ENCODE measurements around the gene ADD2.
"Not testable (repeated sequence)": the region's sequence is repeated elsewhere in the genome, so short reads cannot be mapped to it uniquely, and the experiment has no call there.

Gene ADD2

DNA sequence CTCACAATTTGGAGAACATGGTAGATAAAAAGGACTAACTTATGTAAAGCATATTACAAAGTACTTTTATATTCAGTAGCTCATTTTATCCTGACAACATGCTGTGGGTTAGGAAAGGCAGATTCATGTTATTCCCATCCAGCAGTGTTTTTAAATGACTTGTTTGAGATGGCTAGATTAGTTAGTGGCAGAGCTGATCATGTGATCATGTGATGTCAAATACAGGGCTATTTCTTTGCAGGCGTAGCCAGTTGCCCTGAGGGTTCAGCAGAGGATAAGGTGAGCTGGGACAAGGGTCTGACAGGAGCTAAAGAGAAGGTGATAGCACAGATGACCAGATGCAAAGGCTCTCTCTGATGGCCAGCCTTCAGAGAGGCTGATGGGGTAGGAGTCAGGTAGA is 97.8 kb downstream of the ADD2 start:
- no peak for DNase-seq

DNA sequence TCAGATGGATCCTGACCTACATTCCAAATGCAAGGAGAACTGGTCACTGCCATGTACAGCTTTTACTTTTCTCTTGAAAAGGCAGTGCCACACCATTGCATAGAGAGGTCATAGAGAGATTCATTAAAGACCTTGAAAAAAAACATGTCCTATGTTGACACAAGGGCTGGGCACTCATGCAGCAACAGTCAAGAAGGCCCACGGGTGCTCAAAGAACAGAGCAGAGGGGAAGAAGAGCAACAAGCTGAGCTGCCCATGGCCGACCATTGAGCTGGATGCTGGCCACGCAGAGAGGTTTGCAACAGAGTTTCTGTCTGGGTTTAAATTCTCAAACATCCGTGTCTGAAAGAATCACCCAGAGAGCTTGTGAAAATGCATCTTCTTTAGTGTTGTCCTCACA is 99.1 kb downstream of the ADD2 start:
- DNase-seq = no peak

- no peak for DNase-seq
Observed at GRCh38 chr2:70668432-70668831, 99.6 kb downstream of the ADD2 start.

DNA sequence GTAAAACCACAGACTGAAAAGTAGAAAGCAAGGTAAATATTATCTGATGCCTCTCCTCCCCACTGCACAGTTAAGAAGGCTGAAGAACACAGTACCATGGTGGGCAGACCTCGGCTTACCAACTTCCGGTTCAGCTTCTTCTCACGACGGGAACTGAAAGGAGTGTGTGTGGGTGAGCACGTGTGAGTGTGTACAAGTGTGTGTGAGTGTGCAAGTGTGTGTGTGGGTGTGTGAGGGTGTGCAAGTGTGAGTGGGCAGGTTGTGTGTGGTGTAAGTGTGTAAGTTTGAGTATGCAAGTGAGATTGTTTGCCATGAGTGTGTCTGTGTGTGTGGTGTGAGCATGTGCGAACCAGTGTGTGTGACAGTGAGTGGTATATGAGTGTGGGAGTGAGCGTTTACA is 103.5 kb downstream of the ADD2 start:
- DNase-seq = no peak

DNA sequence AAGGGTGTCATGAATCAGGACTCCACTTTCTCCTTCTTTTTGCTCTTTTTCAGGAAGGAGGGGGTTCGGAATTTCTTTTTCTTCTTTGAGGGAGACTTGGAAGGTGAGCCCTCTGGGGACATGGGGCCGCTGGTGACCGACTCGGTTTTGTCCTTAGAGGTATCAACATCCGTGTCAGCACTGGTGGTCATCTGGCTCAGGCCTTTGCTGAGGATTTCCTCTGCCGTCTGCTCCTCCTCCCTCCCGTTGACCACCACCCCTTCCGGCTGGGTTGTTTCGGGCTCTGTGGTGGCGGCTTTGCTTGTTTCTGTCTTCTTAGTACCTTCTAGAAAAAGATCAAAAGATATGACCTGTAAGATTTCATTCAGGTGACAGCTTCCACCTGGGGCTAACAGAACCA is 104.6 kb downstream of the ADD2 start:
- DNase-seq = no peak

GRCh38 chr2:70659551-70659950 is 108.4 kb downstream of the ADD2 start:
- no peak for DNase-seq

DNA sequence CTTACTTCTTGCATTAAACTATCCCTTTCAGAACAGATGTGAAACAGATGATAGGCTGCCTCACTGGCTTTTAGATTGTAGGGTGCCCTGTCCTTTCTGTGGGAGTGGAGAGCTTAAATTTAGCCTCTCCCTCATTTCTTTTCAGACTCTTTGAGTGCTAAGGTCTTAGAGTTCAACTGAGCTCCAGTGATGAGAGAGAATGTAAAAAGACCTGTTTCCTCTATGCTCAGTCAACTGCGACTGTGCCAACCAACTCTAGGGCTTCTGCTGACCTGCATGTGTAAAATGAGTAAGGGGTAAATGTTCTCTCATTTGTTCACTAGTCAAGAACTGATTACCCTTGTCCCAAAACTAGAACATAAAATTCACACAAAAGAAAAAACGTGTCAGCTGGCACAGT is 109.5 kb downstream of the ADD2 start:
- DNase-seq = no peak

- DNase-seq = no peak
Observed at GRCh38 chr2:70657246-70657645, 110.8 kb downstream of the ADD2 start.

DNA sequence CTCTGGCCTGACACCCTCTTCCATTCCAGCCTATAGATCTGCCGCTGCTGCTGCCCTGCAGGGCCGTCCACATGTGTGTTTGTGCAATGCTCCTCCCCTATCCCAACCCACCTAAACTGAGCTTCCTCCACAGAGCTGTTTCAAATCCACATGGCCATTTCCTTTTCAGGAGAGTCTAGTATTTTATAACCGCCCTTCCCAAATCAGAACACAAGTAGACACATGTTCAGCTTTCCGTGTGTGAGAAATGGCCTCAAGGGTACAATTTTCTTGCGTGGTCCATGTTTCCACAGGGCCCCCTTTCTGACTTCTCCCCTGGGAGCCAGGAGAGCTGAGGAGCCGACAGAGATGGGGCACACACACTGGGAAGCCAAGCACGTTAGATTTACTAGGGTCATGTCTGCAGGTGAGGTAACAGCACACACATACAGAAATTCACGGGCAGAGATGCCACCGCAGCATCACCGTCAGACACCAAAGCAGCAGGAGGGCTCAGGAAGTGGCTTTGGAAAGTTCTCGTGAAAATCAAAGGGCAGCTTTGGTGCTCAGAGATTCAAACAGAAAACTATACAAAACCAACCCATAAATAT is 111.5 kb downstream of the ADD2 start:
- DNase-seq = peak; percentile 40

- no peak for DNase-seq
Observed at GRCh38 chr2:70655786-70656185, 112.2 kb downstream of the ADD2 start.

GRCh38 chr2:70655211-70655610 is 112.8 kb downstream of the ADD2 start:
- DNase-seq = not testable (repeated sequence)

DNA sequence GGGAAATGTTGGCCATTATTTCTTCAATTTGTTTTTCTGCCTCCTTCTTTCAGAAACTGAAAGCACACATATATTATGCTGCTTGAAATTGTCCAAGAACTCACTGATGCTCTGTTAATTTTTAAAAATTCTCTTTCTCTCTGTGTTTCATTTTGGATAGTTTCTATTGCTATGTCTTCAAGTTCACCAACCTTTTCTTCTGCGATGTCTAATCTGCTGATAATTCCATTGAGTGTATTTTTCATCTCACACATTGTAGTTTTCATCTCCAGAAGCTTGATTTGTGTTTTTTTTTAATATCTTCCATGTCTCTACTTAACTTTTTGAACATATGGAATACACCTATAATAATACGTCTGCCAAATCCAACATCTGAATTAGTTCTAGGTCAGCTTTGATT is 116.3 kb downstream of the ADD2 start:
- DNase-seq = no peak

- no peak for DNase-seq
Observed at GRCh38 chr2:70651014-70651413, 117.0 kb downstream of the ADD2 start.

DNA sequence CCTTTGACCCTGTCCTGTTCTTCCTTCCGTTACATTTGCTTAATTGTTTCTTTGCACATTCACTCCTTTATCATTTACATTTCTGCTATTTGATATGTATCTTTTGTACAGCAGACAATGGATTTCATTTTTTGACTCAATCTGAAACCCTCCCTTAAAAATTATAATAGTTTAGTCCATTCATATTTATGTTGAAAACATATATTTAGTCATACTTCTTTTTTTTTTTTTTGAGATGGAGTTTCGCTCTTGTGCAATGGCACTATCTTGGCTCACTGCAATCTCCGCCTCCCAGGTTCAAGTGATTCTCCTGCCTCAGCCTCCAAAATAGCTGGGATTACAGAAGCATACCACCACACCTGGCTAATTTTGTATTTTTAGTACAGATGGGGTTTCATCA is 119.0 kb downstream of the ADD2 start:
- no peak for DNase-seq

- peak; percentile 59 for DNase-seq
Observed at GRCh38 chr2:70647873-70648481, 120.0 kb downstream of the ADD2 start.

DNA sequence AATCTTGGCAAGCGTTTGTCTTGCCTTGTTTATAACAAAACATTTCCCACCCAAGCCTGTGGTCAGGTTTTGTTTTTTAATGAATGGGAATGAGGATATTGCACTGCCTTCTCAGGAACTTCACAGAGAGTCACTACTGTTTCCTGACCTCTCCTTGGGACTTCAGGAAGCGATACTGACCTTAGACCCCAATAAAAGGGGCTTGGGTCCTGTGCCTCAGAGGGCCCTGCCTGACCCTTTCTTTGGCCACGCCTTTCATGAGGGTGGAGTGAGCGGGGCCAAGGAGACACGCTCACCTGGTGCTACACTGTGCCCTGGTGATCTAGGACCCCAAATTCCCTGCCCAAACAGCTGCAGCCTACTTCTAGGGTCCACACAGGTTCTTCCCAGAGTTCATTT is 121.6 kb downstream of the ADD2 start:
- DNase-seq = no peak

DNA sequence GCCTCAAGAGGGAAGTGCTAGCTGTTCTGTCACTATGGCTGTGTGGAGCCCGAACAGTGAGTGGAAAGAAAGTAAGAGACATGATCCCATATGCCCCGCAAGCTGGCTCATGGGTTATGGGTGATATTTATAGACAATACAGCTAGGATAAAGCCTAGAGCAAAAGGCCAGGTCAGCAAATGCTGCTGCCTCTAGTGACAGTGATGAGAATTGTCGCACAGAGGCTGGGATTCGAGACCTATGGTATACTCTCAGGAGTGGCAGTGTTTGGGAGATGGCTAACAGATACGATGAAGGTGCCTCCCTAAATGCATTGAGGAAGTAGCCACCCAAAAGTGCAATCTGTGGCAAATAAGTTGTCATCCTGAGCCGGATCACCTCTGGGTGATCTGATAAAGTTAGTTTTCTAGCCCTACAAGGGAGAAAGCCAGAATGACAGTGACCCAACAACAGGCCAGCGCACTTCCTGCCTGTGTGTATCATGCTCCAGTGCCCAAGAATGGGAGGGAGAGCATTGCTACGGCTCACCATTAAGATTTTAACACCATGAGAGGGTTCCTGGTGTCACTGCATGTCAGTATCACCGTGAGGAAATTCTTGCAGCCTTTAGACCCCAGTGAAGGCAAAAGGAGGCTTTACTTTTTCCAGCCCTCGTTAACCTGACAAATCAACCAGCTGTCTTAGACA is 122.1 kb downstream of the ADD2 start:
- DNase-seq = no peak

- DNase-seq = no peak
Observed at GRCh38 chr2:70643715-70644114, 124.3 kb downstream of the ADD2 start.

DNA sequence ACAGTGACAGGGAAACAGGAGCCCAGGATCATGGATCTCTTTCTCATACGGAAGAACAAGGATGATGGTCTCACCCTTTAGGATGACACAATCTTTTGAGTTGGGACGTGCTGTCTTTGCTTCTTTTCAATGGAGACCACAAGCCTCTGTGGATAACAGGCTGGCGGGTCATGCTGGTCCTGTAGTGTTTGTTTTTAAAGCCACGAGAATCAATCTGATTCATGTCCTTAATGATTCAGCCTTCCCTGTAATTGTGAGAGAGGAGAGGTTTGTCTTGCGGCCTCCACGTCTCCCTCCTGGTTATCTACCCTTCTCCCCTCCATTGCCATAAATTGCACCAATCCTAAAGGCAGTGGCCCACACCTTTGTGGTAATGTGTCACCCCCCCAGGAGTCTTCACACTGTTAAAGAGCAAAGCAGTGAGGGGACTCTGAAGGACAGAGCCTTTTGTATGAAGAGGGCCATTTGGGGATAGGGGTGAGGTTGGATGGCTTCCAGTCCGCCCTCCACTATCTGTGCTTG is 126.7 kb downstream of the ADD2 start:
- no peak for DNase-seq

- DNase-seq = peak; percentile 10
Observed at GRCh38 chr2:70639841-70640436, 128.1 kb downstream of the ADD2 start.

DNA sequence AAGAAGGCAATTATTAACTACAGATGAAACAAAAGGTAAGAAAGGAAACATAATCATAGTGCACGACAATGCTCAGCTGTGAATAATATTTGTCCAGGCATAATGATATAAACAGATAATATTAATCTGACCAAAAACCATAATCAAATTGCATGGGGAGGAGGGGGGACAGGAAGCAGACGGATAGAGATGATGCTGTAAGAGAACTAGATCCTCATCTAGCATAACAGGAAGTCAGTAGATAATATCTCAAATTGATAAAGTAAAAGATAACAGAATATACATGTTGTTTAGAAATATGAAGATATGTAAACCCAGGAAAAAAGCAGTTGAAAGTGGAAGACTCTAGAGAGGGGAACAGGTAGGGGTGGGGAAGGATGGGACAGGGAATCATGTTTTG is 129.4 kb downstream of the ADD2 start:
- DNase-seq = no peak

GRCh38 chr2:70633508-70633907 is 134.5 kb downstream of the ADD2 start:
- DNase-seq = no peak

DNA sequence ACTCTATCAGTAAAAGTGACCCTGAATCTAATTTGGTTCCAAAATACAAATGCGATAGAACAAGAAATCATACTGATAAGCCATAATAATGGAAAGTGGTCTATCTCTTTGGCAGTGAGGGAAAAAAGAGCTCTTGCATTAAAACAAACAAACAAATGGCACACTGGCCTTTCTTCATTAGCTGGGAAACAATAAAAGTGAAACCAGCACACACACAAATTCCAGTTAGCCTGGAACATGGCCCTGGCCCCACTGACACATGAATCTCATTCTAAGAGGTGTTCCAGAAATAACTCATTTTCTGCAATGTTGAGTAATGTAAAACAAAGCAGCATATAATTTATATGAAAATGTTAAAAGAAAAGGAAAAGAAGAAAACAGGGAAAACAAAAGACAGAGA is 135.0 kb downstream of the ADD2 start:
- no peak for DNase-seq

- no peak for DNase-seq
Observed at GRCh38 chr2:70632388-70632787, 135.6 kb downstream of the ADD2 start.
